Endometrium (tissue), 2 donors: ENCODE results near the gene SLC1A5.
"Not testable (repeated sequence)": the region's sequence is repeated elsewhere in the genome, so short reads cannot be mapped to it uniquely, and the experiment has no call there.

Experiments
- FAIRE-seq: peaks from 2 replicates; lab custom pipeline; 2012; peaks lifted over from hg19 to GRCh38; lab: Jason Lieb, UNC
- donor health status: control.
- donor health status: control.

SLC1A5 gene

GRCh38 chr19:46798713-46799112, 10.3 kb upstream of the SLC1A5 start:
- FAIRE-seq = no peak

GRCh38 chr19:46797881-46798280, 9.5 kb upstream of the SLC1A5 start:
- FAIRE-seq = no peak

- no peak for FAIRE-seq
These were observed 3.5 kb upstream of the SLC1A5 start for GRCh38 chr19:46791944-46792343.

GRCh38 chr19:46789371-46789770, 977 bp upstream of the SLC1A5 start:
- no peak for FAIRE-seq

- no peak for FAIRE-seq
These were observed 559 bp upstream of the SLC1A5 start for GRCh38 chr19:46788968-46789338.

- no peak for FAIRE-seq
These were observed 798 bp downstream of the SLC1A5 start for GRCh38 chr19:46787331-46788261.

GRCh38 chr19:46787040-46787330, 1.4 kb downstream of the SLC1A5 start:
- no peak for FAIRE-seq

- FAIRE-seq = no peak
These were observed 2.0 kb downstream of the SLC1A5 start for GRCh38 chr19:46786236-46787039.

GRCh38 chr19:46785980-46786235, 2.5 kb downstream of the SLC1A5 start:
- no peak for FAIRE-seq

- FAIRE-seq = no peak
These were observed 3.1 kb downstream of the SLC1A5 start for GRCh38 chr19:46785054-46785979.

GRCh38 chr19:46784262-46785053, 3.9 kb downstream of the SLC1A5 start:
- no peak for FAIRE-seq

GRCh38 chr19:46783670-46784069, 4.7 kb downstream of the SLC1A5 start:
- no peak for FAIRE-seq

GRCh38 chr19:46782355-46783019, 5.9 kb downstream of the SLC1A5 start:
- no peak for FAIRE-seq

GRCh38 chr19:46777956-46778645, 10.3 kb downstream of the SLC1A5 start:
- FAIRE-seq = not testable (repeated sequence)

- FAIRE-seq = no peak
These were observed 11.2 kb downstream of the SLC1A5 start for GRCh38 chr19:46776927-46777911.

- FAIRE-seq = no peak
These were observed 12.6 kb downstream of the SLC1A5 start for GRCh38 chr19:46775642-46776258.

- no peak for FAIRE-seq
These were observed 15.4 kb downstream of the SLC1A5 start for GRCh38 chr19:46773018-46773399.

- no peak for FAIRE-seq
These were observed 16.0 kb downstream of the SLC1A5 start for GRCh38 chr19:46772170-46773017.
